ENCODE results near the gene NR2C2. TPM values are rescaled to one million over a fixed set of nuclear protein-coding genes. Genes with fewer than 3 reads are reported as not detected.

NR2C2 gene
- total and polyA plus RNA-seq, 2 donors from 2014 or later: 3.5 to 43.6 TPM

DNA sequence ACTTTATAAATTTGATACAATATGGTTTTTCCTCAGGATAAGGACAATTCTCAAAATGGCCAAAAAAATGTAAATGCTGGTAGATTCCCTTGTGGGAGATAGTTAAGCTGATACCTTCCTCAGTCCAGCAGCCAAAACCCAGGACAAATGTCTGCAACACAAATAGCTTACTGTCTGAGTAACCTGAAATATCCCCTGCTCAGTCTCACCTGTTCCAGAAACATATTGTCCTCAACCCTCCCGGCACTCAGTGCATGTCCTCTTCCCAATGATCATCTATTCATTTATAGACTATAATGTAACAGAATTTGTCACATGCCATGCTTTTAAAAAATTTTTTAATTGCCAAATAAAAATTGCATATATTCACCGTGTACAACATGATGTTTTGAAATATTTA lies 139.3 kb downstream of the NR2C2 start:
- H3K36me3 ChIP-seq (ENCODE audit: control insufficient read depth in 2 of 3, insufficient read depth in 3 of 3, low read length in 3 of 3): peaks cover 10 to 57% (median 33%) of the 10 kb centered on the region in 3 donors
- TF ChIP-seq, protein P1, sequence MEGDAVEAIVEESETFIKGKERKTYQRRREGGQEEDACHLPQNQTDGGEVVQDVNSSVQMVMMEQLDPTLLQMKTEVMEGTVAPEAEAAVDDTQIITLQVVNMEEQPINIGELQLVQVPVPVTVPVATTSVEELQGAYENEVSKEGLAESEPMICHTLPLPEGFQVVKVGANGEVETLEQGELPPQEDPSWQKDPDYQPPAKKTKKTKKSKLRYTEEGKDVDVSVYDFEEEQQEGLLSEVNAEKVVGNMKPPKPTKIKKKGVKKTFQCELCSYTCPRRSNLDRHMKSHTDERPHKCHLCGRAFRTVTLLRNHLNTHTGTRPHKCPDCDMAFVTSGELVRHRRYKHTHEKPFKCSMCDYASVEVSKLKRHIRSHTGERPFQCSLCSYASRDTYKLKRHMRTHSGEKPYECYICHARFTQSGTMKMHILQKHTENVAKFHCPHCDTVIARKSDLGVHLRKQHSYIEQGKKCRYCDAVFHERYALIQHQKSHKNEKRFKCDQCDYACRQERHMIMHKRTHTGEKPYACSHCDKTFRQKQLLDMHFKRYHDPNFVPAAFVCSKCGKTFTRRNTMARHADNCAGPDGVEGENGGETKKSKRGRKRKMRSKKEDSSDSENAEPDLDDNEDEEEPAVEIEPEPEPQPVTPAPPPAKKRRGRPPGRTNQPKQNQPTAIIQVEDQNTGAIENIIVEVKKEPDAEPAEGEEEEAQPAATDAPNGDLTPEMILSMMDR (IDR thresholded peaks at IDR 0.05; ENCODE audit: borderline replicate concordance, extremely low read depth, insufficient read depth): no peak
- no peak overlapping the region for H3K27ac ChIP-seq (ENCODE audit: low read depth in 2 of 2, low read length in 2 of 2)
- FAIRE-seq: no peak
- no peaks in the 10 kb centered on the region for H3K27me3 ChIP-seq (ENCODE audit: control insufficient read depth, insufficient read depth, low read length)
- H3K4me1 ChIP-seq (ENCODE audit: control insufficient read depth in 2 of 3, insufficient read depth in 2 of 3, low read depth in 1 of 3, low read length in 3 of 3): no peaks in the 10 kb centered on the region
- DNase-seq: no peak
- intact Hi-C loops (cut with DNase I): no loop called here
- no peaks in the 10 kb centered on the region for H3K9me3 ChIP-seq (ENCODE audit: control insufficient read depth in 2 of 3, insufficient read depth in 1 of 3, low read length in 3 of 3)
- no peak overlapping the region for H3K4me3 ChIP-seq (ENCODE audit: low read length in 3 of 3)
- H3K9ac ChIP-seq (ENCODE audit: low read length in 3 of 3): no peak overlapping the region

DNA sequence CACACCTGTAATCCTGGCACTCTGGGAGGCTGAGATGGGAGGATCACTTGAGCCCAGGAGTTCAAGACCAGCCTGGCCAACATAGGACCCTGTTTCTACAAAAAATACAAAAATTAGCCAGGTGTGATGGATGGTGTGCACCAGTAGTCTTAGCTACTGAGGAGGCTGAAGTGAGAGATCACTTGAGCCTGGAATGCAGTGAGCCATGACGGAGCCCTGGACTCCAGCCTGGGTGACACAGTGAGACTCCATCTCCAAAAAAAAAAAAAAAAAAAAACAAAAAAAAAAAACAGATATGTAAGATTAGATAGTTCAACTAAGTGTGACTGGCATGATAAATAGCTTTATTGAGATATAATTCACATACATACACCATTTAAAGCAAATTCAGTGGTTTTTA lies 141.8 kb downstream of the NR2C2 start:
- Histone ChIP-seq H3K9ac (ENCODE audit: low read length in 3 of 3) (no peak overlapping the region), H3K4me1 (ENCODE audit: control insufficient read depth in 2 of 3, insufficient read depth in 2 of 3, low read depth in 1 of 3, low read length in 3 of 3) (no peaks in the 10 kb centered on the region), H3K9me3 (ENCODE audit: control insufficient read depth in 2 of 3, insufficient read depth in 1 of 3, low read length in 3 of 3) (no peaks in the 10 kb centered on the region), H3K27ac (ENCODE audit: low read depth in 2 of 2, low read length in 2 of 2) (no peak overlapping the region), H3K27me3 (ENCODE audit: control insufficient read depth, insufficient read depth, low read length) (no peaks in the 10 kb centered on the region), H3K4me3 (ENCODE audit: low read length in 3 of 3) (no peak overlapping the region), H3K36me3 (ENCODE audit: control insufficient read depth in 2 of 3, insufficient read depth in 3 of 3, low read length in 3 of 3) (peaks cover 9 to 39% (median 19%) of the 10 kb centered on the region in 3 donors)
- DNase-seq (no peak), FAIRE-seq (no peak)
- intact Hi-C loops (cut with DNase I): no loop called here
- TF ChIP-seq, protein P1 (IDR thresholded peaks at IDR 0.05; ENCODE audit: borderline replicate concordance, extremely low read depth, insufficient read depth): no peak

DNA sequence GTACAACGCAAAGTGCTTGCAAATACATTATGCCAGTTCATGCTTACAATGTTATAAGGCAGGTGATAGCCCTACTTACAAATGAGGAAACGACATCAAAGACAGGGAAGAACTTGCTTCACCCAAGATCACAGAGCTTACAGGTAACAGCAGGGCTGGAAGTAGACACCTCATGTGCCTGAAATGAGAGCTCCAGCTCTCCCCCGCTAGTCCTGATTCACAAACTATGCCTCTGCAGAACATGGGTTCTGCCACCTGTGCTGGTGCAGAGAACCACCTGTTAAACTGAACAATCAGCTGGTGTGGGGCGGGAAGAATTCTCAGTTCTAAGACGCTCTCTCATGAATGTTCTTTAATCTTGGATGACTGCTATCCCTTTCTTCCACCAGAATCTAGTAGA lies 144.2 kb downstream of the NR2C2 start:
- no peak for FAIRE-seq
- intact Hi-C loops (cut with DNase I): no loop called here
- TF ChIP-seq, protein P1 (IDR thresholded peaks at IDR 0.05; ENCODE audit: borderline replicate concordance, extremely low read depth, insufficient read depth): no peak

DNA sequence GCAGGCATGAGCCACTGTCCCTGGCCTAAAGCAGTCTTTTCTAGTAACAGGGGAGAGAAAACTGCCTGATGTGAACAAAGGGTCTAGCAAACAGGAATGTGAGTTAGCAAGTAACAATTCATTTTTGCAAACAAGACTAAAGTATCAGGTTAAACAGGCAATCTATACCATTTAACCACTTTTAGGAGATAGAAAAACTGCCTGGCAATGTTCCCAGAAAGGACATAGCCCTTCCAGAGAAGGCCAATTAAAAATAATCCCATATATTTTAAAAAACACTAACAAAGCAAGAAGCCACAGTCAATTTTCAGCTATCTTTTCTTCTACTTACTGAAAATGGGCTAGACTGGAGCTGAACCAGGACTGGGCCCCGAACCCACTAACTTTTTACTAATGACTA lies 145.3 kb downstream of the NR2C2 start:
- H3K9ac ChIP-seq (ENCODE audit: low read length in 3 of 3): no peak overlapping the region
- DNase-seq (no peak), FAIRE-seq (no peak)
- H3K27ac ChIP-seq (ENCODE audit: low read depth in 2 of 2, low read length in 2 of 2): no peak overlapping the region
- peaks cover 5 to 36% (median 23%) of the 10 kb centered on the region in 3 donors for H3K36me3 ChIP-seq (ENCODE audit: control insufficient read depth in 2 of 3, insufficient read depth in 3 of 3, low read length in 3 of 3)
- H3K27me3 ChIP-seq (ENCODE audit: control insufficient read depth, insufficient read depth, low read length): no peaks in the 10 kb centered on the region
- H3K4me1 ChIP-seq (ENCODE audit: control insufficient read depth in 2 of 3, insufficient read depth in 2 of 3, low read depth in 1 of 3, low read length in 3 of 3): peaks cover 0 to 2% (median 0%) of the 10 kb centered on the region in 3 donors
- no peaks in the 10 kb centered on the region for H3K9me3 ChIP-seq (ENCODE audit: control insufficient read depth in 2 of 3, insufficient read depth in 1 of 3, low read length in 3 of 3)
- intact Hi-C loops (cut with DNase I): no loop called here
- no peak overlapping the region for H3K4me3 ChIP-seq (ENCODE audit: low read length in 3 of 3)
- TF ChIP-seq, protein P1 (IDR thresholded peaks at IDR 0.05; ENCODE audit: borderline replicate concordance, extremely low read depth, insufficient read depth): no peak

More for the DNA sequence above, 144.2 kb downstream of the NR2C2 start:
- no peaks in the 10 kb centered on the region for H3K9me3 ChIP-seq (ENCODE audit: control insufficient read depth in 2 of 3, insufficient read depth in 1 of 3, low read length in 3 of 3)
- H3K4me1 ChIP-seq (ENCODE audit: control insufficient read depth in 2 of 3, insufficient read depth in 2 of 3, low read depth in 1 of 3, low read length in 3 of 3): no peaks in the 10 kb centered on the region
- no peak overlapping the region for H3K4me3 ChIP-seq (ENCODE audit: low read length in 3 of 3)
- peaks cover 5 to 38% (median 26%) of the 10 kb centered on the region in 3 donors for H3K36me3 ChIP-seq (ENCODE audit: control insufficient read depth in 2 of 3, insufficient read depth in 3 of 3, low read length in 3 of 3)
- no peaks in the 10 kb centered on the region for H3K27me3 ChIP-seq (ENCODE audit: control insufficient read depth, insufficient read depth, low read length)
- H3K9ac ChIP-seq (ENCODE audit: low read length in 3 of 3): no peak overlapping the region
- no peak overlapping the region for H3K27ac ChIP-seq (ENCODE audit: low read depth in 2 of 2, low read length in 2 of 2)
- no peak for DNase-seq

All from kidney (tissue), 14 donors.